Measurements from ENCODE around the gene ITGB1. TPM values are rescaled to one million over a fixed set of nuclear protein-coding genes. Genes with fewer than 3 reads are reported as not detected.
"Not testable (repeated sequence)": the region's sequence is repeated elsewhere in the genome, so short reads cannot be mapped to it uniquely, and the experiment has no call there.

ITGB1 gene
- total and polyA plus RNA-seq, 2 donors from 2014 or later: 156 to 410 TPM

GRCh38 chr10:32979041-32979440 is 21.0 kb upstream of the ITGB1 start:
- FAIRE-seq (no peak), DNase-seq (no peak)
- Histone ChIP-seq H3K27me3 (ENCODE audit: control insufficient read depth, insufficient read depth, low read length) (no peaks in the 10 kb centered on the region), H3K4me3 (ENCODE audit: low read length in 3 of 3) (no peak overlapping the region), H3K27ac (ENCODE audit: low read depth in 2 of 2, low read length in 2 of 2) (no peak overlapping the region), H3K9ac (ENCODE audit: low read length in 3 of 3) (no peak overlapping the region), H3K9me3 (ENCODE audit: control insufficient read depth in 2 of 3, insufficient read depth in 1 of 3, low read length in 3 of 3) (no peaks in the 10 kb centered on the region), H3K36me3 (ENCODE audit: control insufficient read depth in 2 of 3, insufficient read depth in 3 of 3, low read length in 3 of 3) (no peaks in the 10 kb centered on the region), H3K4me1 (ENCODE audit: control insufficient read depth in 2 of 3, insufficient read depth in 2 of 3, low read depth in 1 of 3, low read length in 3 of 3) (peaks cover 0 to 16% (median 3%) of the 10 kb centered on the region in 3 donors)
- intact Hi-C loops (cut with DNase I): no loop called here
- no peak for TF ChIP-seq CTCF (IDR thresholded peaks at IDR 0.05; ENCODE audit: borderline replicate concordance, extremely low read depth, insufficient read depth)

GRCh38 chr10:32977846-32978809 is 20.1 kb upstream of the ITGB1 start:
- FAIRE-seq; H3K36me3 ChIP-seq (ENCODE audit: control insufficient read depth in 2 of 3, insufficient read depth in 3 of 3, low read length in 3 of 3); H3K4me3 ChIP-seq (ENCODE audit: low read length in 3 of 3); H3K9ac ChIP-seq (ENCODE audit: low read length in 3 of 3); H3K27me3 ChIP-seq (ENCODE audit: control insufficient read depth, insufficient read depth, low read length); intact Hi-C loops (cut with DNase I); H3K9me3 ChIP-seq (ENCODE audit: control insufficient read depth in 2 of 3, insufficient read depth in 1 of 3, low read length in 3 of 3); DNase-seq; H3K27ac ChIP-seq (ENCODE audit: low read depth in 2 of 2, low read length in 2 of 2): not testable (repeated sequence)
- H3K4me1 ChIP-seq (ENCODE audit: control insufficient read depth in 2 of 3, insufficient read depth in 2 of 3, low read depth in 1 of 3, low read length in 3 of 3): peaks cover 0 to 11% (median 3%) of the 10 kb centered on the region in 3 donors

- TF ChIP-seq CTCF (IDR thresholded peaks at IDR 0.05; ENCODE audit: borderline replicate concordance, extremely low read depth, insufficient read depth): no peak
- Histone ChIP-seq H3K9ac (ENCODE audit: low read length in 3 of 3) (no peak overlapping the region), H3K4me1 (ENCODE audit: control insufficient read depth in 2 of 3, insufficient read depth in 2 of 3, low read depth in 1 of 3, low read length in 3 of 3) (peaks cover 0 to 11% (median 9%) of the 10 kb centered on the region in 3 donors), H3K27me3 (ENCODE audit: control insufficient read depth, insufficient read depth, low read length) (no peaks in the 10 kb centered on the region), H3K27ac (ENCODE audit: low read depth in 2 of 2, low read length in 2 of 2) (no peak overlapping the region), H3K9me3 (ENCODE audit: control insufficient read depth in 2 of 3, insufficient read depth in 1 of 3, low read length in 3 of 3) (no peaks in the 10 kb centered on the region), H3K4me3 (ENCODE audit: low read length in 3 of 3) (no peak overlapping the region), H3K36me3 (ENCODE audit: control insufficient read depth in 2 of 3, insufficient read depth in 3 of 3, low read length in 3 of 3) (no peaks in the 10 kb centered on the region)
- intact Hi-C loops (cut with DNase I): no loop called here
- DNase-seq: no peak
- FAIRE-seq: no peak
Measured at GRCh38 chr10:32976338-32976737, 18.3 kb upstream of the ITGB1 start.

- DNase-seq (no peak), FAIRE-seq (no peak)
- H3K27me3 ChIP-seq (ENCODE audit: control insufficient read depth, insufficient read depth, low read length): no peaks in the 10 kb centered on the region
- no peak overlapping the region for H3K9ac ChIP-seq (ENCODE audit: low read length in 3 of 3)
- peaks cover 0 to 8% (median 0%) of the 10 kb centered on the region in 3 donors for H3K4me1 ChIP-seq (ENCODE audit: control insufficient read depth in 2 of 3, insufficient read depth in 2 of 3, low read depth in 1 of 3, low read length in 3 of 3)
- intact Hi-C loops (cut with DNase I): no loop called here
- no peaks in the 10 kb centered on the region for H3K9me3 ChIP-seq (ENCODE audit: control insufficient read depth in 2 of 3, insufficient read depth in 1 of 3, low read length in 3 of 3)
- no peak overlapping the region for H3K27ac ChIP-seq (ENCODE audit: low read depth in 2 of 2, low read length in 2 of 2)
- H3K4me3 ChIP-seq (ENCODE audit: low read length in 3 of 3): no peak overlapping the region
- no peaks in the 10 kb centered on the region for H3K36me3 ChIP-seq (ENCODE audit: control insufficient read depth in 2 of 3, insufficient read depth in 3 of 3, low read length in 3 of 3)
- no peak for TF ChIP-seq CTCF (IDR thresholded peaks at IDR 0.05; ENCODE audit: borderline replicate concordance, extremely low read depth, insufficient read depth)
Measured at GRCh38 chr10:32972929-32973328, 14.9 kb upstream of the ITGB1 start.
